ENCODE results near the gene NFIX. TPM values are rescaled to one million over a fixed set of nuclear protein-coding genes. Genes with fewer than 3 reads are reported as not detected.
A peak's percentile ranks its signal among the peaks of the same experiment; 100 is the strongest.

Gene NFIX
- total and polyA plus RNA-seq, 7 experiments from 2014 or later: 0.41 to 7.7 (median 5.9) TPM

GRCh38 chr19:13127811-13128575, 132.7 kb downstream of the NFIX start:
- Histone ChIP-seq H3K9me3 (ENCODE audit: control insufficient read depth in 2 of 3, low read length in 3 of 3) (no peaks in the 10 kb centered on the region), H3K4me3 (ENCODE audit: low read length) (no peak overlapping the region), H3K4me1 (ENCODE audit: control insufficient read depth in 2 of 2, insufficient read depth in 2 of 2, low read length in 2 of 2) (peaks cover 0 to 9% of the 10 kb centered on the region in 2 donors), H3K27me3 (ENCODE audit: control insufficient read depth in 2 of 2, insufficient read depth in 2 of 2, low read length in 2 of 2) (no peaks in the 10 kb centered on the region), H3K27ac (ENCODE audit: low read depth, low read length) (no peak overlapping the region), H3K36me3 (ENCODE audit: control insufficient read depth in 2 of 3, insufficient read depth in 3 of 3, low read length in 3 of 3) (peaks cover 0 to 9% (median 0%) of the 10 kb centered on the region in 3 experiments)
- Mint-ChIP-seq H3K9me3 (no peaks in the 10 kb centered on the region), H3K27me3 (no peaks in the 10 kb centered on the region), H3K36me3 (no peaks in the 10 kb centered on the region), H3K4me3 (no peak overlapping the region), H3K27ac (peak overlapping the region in 2 of 9 donors; percentile 13 to 31), H3K4me1 (peaks cover 22 to 33% (median 27%) of the 10 kb centered on the region in 7 donors)
- DNase-seq (no peak), ATAC-seq (no peak)
- intact Hi-C loops (cut with micrococcal nuclease): no loop called here
- POLR2A ChIA-PET: interaction anchor here (0.7 kb wide), 1 partner anchor 15 kb away, joined by 3 read pairs; no protein-coding TSS in a partner anchor
- CTCF ChIA-PET: interaction anchor here (0.6 to 0.8 kb wide), 3 partner anchors 11 to 362 kb away, joined by 3 read pairs; no protein-coding TSS in a partner anchor

- no peak overlapping the region for H3K27ac ChIP-seq (ENCODE audit: low read depth, low read length)
- no peaks in the 10 kb centered on the region for H3K9me3 ChIP-seq (ENCODE audit: control insufficient read depth in 2 of 3, low read length in 3 of 3)
- peaks cover 0 to 11% of the 10 kb centered on the region in 2 donors for H3K4me1 ChIP-seq (ENCODE audit: control insufficient read depth in 2 of 2, insufficient read depth in 2 of 2, low read length in 2 of 2)
- Mint-ChIP-seq H3K4me1 (peaks cover 27 to 36% (median 29%) of the 10 kb centered on the region in 7 donors), H3K27me3 (no peaks in the 10 kb centered on the region), H3K4me3 (no peak overlapping the region), H3K9me3 (no peaks in the 10 kb centered on the region), H3K27ac (peak overlapping the region in 1 of 9 donors; percentile 62), H3K36me3 (no peaks in the 10 kb centered on the region)
- no peak overlapping the region for H3K4me3 ChIP-seq (ENCODE audit: low read length)
- ATAC-seq (no peak), DNase-seq (no peak)
- POLR2A ChIA-PET: no interaction called here
- CTCF ChIA-PET: interaction anchor here (0.8 kb wide), 1 partner anchor 11 kb away, joined by 3 read pairs; no protein-coding TSS in a partner anchor
- H3K36me3 ChIP-seq (ENCODE audit: control insufficient read depth in 2 of 3, insufficient read depth in 3 of 3, low read length in 3 of 3): peaks cover 0 to 9% (median 0%) of the 10 kb centered on the region in 3 experiments
- H3K27me3 ChIP-seq (ENCODE audit: control insufficient read depth in 2 of 2, insufficient read depth in 2 of 2, low read length in 2 of 2): no peaks in the 10 kb centered on the region
- intact Hi-C loops (cut with micrococcal nuclease): no loop called here
These were observed 133.3 kb downstream of the NFIX start for GRCh38 chr19:13128583-13128982.

GRCh38 chr19:13129384-13129783, 134.1 kb downstream of the NFIX start:
- Mint-ChIP-seq H3K27ac (peak overlapping the region in 1 of 9 donors; percentile 67), H3K36me3 (peaks cover 0 to 1% (median 0%) of the 10 kb centered on the region in 5 donors), H3K9me3 (no peaks in the 10 kb centered on the region), H3K4me3 (no peak overlapping the region), H3K27me3 (no peaks in the 10 kb centered on the region), H3K4me1 (peaks cover 27 to 36% (median 29%) of the 10 kb centered on the region in 7 donors)
- intact Hi-C loops (cut with micrococcal nuclease): no loop called here
- peaks cover 0 to 11% of the 10 kb centered on the region in 2 donors for H3K4me1 ChIP-seq (ENCODE audit: control insufficient read depth in 2 of 2, insufficient read depth in 2 of 2, low read length in 2 of 2)
- ChIA-PET POLR2A (no interaction called here), CTCF (interaction anchor here (0.9 kb wide), 1 partner anchor 12 kb away, joined by 3 read pairs; no protein-coding TSS in a partner anchor)
- H3K9me3 ChIP-seq (ENCODE audit: control insufficient read depth in 2 of 3, low read length in 3 of 3): no peaks in the 10 kb centered on the region
- ATAC-seq: no peak
- DNase-seq: no peak
- peaks cover 0 to 12% (median 0%) of the 10 kb centered on the region in 3 experiments for H3K36me3 ChIP-seq (ENCODE audit: control insufficient read depth in 2 of 3, insufficient read depth in 3 of 3, low read length in 3 of 3)
- no peaks in the 10 kb centered on the region for H3K27me3 ChIP-seq (ENCODE audit: control insufficient read depth in 2 of 2, insufficient read depth in 2 of 2, low read length in 2 of 2)
- no peak overlapping the region for H3K4me3 ChIP-seq (ENCODE audit: low read length)
- no peak overlapping the region for H3K27ac ChIP-seq (ENCODE audit: low read depth, low read length)

GRCh38 chr19:13130886-13131490, 135.7 kb downstream of the NFIX start:
- no peaks in the 10 kb centered on the region for H3K9me3 ChIP-seq (ENCODE audit: control insufficient read depth in 2 of 3, low read length in 3 of 3)

GRCh38 chr19:13132471-13133180, 137.4 kb downstream of the NFIX start:
- Mint-ChIP-seq H3K27me3 (no peaks in the 10 kb centered on the region), H3K4me3 (peak overlapping the region in 3 of 10 donors; percentile 7 to 59 (median 12)), H3K4me1 (peaks cover 25 to 33% (median 28%) of the 10 kb centered on the region in 7 donors), H3K36me3 (peaks cover 0 to 3% (median 0%) of the 10 kb centered on the region in 5 donors), H3K27ac (peak overlapping the region; percentile 14 to 82 (median 43)), H3K9me3 (no peaks in the 10 kb centered on the region)
- POLR2A ChIA-PET: interaction anchor here (0.9 kb wide), 1 partner anchor 17 kb away, joined by 5 read pairs; the partner anchor contains the start of genes IER2 and STX10
- Histone ChIP-seq H3K9me3 (ENCODE audit: control insufficient read depth in 2 of 3, low read length in 3 of 3) (no peaks in the 10 kb centered on the region), H3K4me1 (ENCODE audit: control insufficient read depth in 2 of 2, insufficient read depth in 2 of 2, low read length in 2 of 2) (peaks cover 0 to 11% of the 10 kb centered on the region in 2 donors), H3K27me3 (ENCODE audit: control insufficient read depth in 2 of 2, insufficient read depth in 2 of 2, low read length in 2 of 2) (no peaks in the 10 kb centered on the region), H3K4me3 (ENCODE audit: low read length) (no peak overlapping the region), H3K27ac (ENCODE audit: low read depth, low read length) (no peak overlapping the region), H3K36me3 (ENCODE audit: control insufficient read depth in 2 of 3, insufficient read depth in 3 of 3, low read length in 3 of 3) (peaks cover 0 to 37% (median 0%) of the 10 kb centered on the region in 3 experiments)
- CTCF ChIA-PET: no interaction called here
- peak; percentile 91 for ATAC-seq
- DNase-seq: peak in 1 of 9 donors; percentile 63
- intact Hi-C loops (cut with micrococcal nuclease): loop anchor here in 1 of 2 donors (2.0 kb wide), 1 partner anchor 14 kb away; the partner anchor contains the start of gene NACC1

More at GRCh38 chr19:13130886-13131490, 135.7 kb downstream of the NFIX start:
- ChIA-PET CTCF (interaction anchor here (1.5 kb wide), 1 partner anchor 65 kb away, joined by 4 read pairs; no protein-coding TSS in a partner anchor), POLR2A (interaction anchor here (0.6 to 1.1 kb wide), 2 partner anchors 13 to 49 kb away, joined by 3 to 4 read pairs; partner anchors contain the start of gene NACC1)
- no peak for DNase-seq
- no peaks in the 10 kb centered on the region for H3K27me3 Mint-ChIP-seq
- no peak for ATAC-seq
- intact Hi-C loops (cut with micrococcal nuclease): no loop called here
- peaks cover 27 to 34% (median 29%) of the 10 kb centered on the region in 7 donors for H3K4me1 Mint-ChIP-seq
- Histone ChIP-seq H3K4me3 (ENCODE audit: low read length) (no peak overlapping the region), H3K27ac (ENCODE audit: low read depth, low read length) (no peak overlapping the region), H3K36me3 (ENCODE audit: control insufficient read depth in 2 of 3, insufficient read depth in 3 of 3, low read length in 3 of 3) (peaks cover 0 to 26% (median 0%) of the 10 kb centered on the region in 3 experiments), H3K4me1 (ENCODE audit: control insufficient read depth in 2 of 2, insufficient read depth in 2 of 2, low read length in 2 of 2) (peaks cover 0 to 11% of the 10 kb centered on the region in 2 donors), H3K27me3 (ENCODE audit: control insufficient read depth in 2 of 2, insufficient read depth in 2 of 2, low read length in 2 of 2) (no peaks in the 10 kb centered on the region)
- H3K4me3 Mint-ChIP-seq: no peak overlapping the region
- H3K27ac Mint-ChIP-seq: peak overlapping the region in 4 of 9 donors; percentile 32 to 84 (median 43)
- H3K9me3 Mint-ChIP-seq: no peaks in the 10 kb centered on the region
- H3K36me3 Mint-ChIP-seq: peaks cover 0 to 1% (median 0%) of the 10 kb centered on the region in 5 donors

Data from naive thymus-derived CD4-positive, alpha-beta T cell (primary cell).